OCI-LY3 (cell line): ENCODE results near the gene ERBB3.

Source experiments
- EZH2phosphoT487 ChIP-seq: fragments of 200-600 bp; shearing (Covaris generic); IDR thresholded peaks from 2 replicates; pipeline ENCODE4 v1.6.1; 2018; ENCODE audit warnings: antibody characterized with exemption, mixed run types, low read depth
- TF ChIP-seq, protein P1 (sequence below): fragments of 200-600, 300-600 bp; sonication (generic); IDR thresholded peaks from 2 replicates; pipeline ENCODE4 v1.5.1; 2014; ENCODE audit warnings: antibody characterized with exemption, low read length, low read depth

GRCh38 chr12:56046027-56046780, 33.8 kb upstream of the ERBB3 start:
- TF ChIP-seq, protein P1, sequence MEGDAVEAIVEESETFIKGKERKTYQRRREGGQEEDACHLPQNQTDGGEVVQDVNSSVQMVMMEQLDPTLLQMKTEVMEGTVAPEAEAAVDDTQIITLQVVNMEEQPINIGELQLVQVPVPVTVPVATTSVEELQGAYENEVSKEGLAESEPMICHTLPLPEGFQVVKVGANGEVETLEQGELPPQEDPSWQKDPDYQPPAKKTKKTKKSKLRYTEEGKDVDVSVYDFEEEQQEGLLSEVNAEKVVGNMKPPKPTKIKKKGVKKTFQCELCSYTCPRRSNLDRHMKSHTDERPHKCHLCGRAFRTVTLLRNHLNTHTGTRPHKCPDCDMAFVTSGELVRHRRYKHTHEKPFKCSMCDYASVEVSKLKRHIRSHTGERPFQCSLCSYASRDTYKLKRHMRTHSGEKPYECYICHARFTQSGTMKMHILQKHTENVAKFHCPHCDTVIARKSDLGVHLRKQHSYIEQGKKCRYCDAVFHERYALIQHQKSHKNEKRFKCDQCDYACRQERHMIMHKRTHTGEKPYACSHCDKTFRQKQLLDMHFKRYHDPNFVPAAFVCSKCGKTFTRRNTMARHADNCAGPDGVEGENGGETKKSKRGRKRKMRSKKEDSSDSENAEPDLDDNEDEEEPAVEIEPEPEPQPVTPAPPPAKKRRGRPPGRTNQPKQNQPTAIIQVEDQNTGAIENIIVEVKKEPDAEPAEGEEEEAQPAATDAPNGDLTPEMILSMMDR: no peak
- no peak for TF ChIP-seq EZH2phosphoT487
